H9 (cell line): ENCODE results near the gene IPO9. TPM values are rescaled to one million over a fixed set of nuclear protein-coding genes. Genes with fewer than 3 reads are reported as not detected.

Source experiments
- DNase-seq: peaks from one replicate; pipeline ENCODE4 v3.0.0-alpha.2; 2017
- H2AFZ ChIP-seq: one replicate; pipeline ENCODE4 v1.6.1; 2013; ENCODE audit warnings: mild to moderate bottlenecking, low read length, control low read depth, moderate library complexity
- H2AK5ac ChIP-seq: 2 replicates; pipeline ENCODE4 v1.6.1; 2013; ENCODE audit warnings: low read length, control low read depth, mixed read lengths; ENCODE audit not compliant: insufficient read length
- H2BK120ac ChIP-seq: one replicate; pipeline ENCODE4 v1.6.1; 2013; ENCODE audit warnings: low read depth, mild to moderate bottlenecking, low read length, control low read depth, inconsistent platforms; ENCODE audit not compliant: poor library complexity, severe bottlenecking
- H2BK12ac ChIP-seq: 2 replicates; pipeline ENCODE4 v1.6.1; 2013; ENCODE audit warnings: low read length, control low read depth, mixed read lengths, low read depth; ENCODE audit not compliant: insufficient read length
- H2BK15ac ChIP-seq: 2 replicates; pipeline ENCODE4 v1.6.1; 2013; ENCODE audit warnings: low read depth, low read length, control low read depth
- H2BK20ac ChIP-seq: one replicate; pipeline ENCODE4 v1.6.1; 2013; ENCODE audit warnings: low read depth, mild to moderate bottlenecking, low read length, control low read depth, inconsistent platforms; ENCODE audit not compliant: poor library complexity, severe bottlenecking
- H2BK5ac ChIP-seq: 2 replicates; pipeline ENCODE4 v1.6.1; 2013; ENCODE audit warnings: low read length, control low read depth, mixed read lengths; ENCODE audit not compliant: insufficient read length
- H3K14ac ChIP-seq: 2 replicates; pipeline ENCODE4 v1.6.1; 2013; ENCODE audit warnings: low read length, control low read depth; ENCODE audit not compliant: insufficient read depth
- H3K18ac ChIP-seq: 2 replicates; pipeline ENCODE4 v1.6.1; 2013; ENCODE audit warnings: low read depth, mild to moderate bottlenecking, mixed read lengths, low read length, control low read depth; ENCODE audit not compliant: insufficient read length
- H3K23ac ChIP-seq: 2 replicates; pipeline ENCODE4 v1.6.1; 2013; ENCODE audit warnings: low read length, control low read depth, mixed read lengths, low read depth; ENCODE audit not compliant: insufficient read length
- H3K23me2 ChIP-seq: 2 replicates; pipeline ENCODE4 v1.6.1; 2013; ENCODE audit warnings: low read depth, mild to moderate bottlenecking, mixed read lengths, low read length, control low read depth; ENCODE audit not compliant: insufficient read length, poor library complexity, severe bottlenecking
- H3K27ac ChIP-seq: 2 replicates; pipeline ENCODE4 v1.5.1; 2013; ENCODE audit warnings: low read length, control low read depth, mixed read lengths, low read depth; ENCODE audit not compliant: insufficient read length
- H3K27me3 ChIP-seq: 2 replicates; pipeline ENCODE4 v1.6.1; 2013; ENCODE audit warnings: low read length, control low read depth, inconsistent platforms; ENCODE audit not compliant: insufficient read depth
- H3K4ac ChIP-seq: 2 replicates; pipeline ENCODE4 v1.6.1; 2013; ENCODE audit warnings: low read depth, mild to moderate bottlenecking, control low read depth, inconsistent platforms, low read length, moderate library complexity
- H3K4me1 ChIP-seq: 2 replicates; pipeline ENCODE4 v1.6.1; 2013; ENCODE audit warnings: low read length, control low read depth, inconsistent platforms; ENCODE audit not compliant: insufficient read depth
- H3K4me2 ChIP-seq: 2 replicates; pipeline ENCODE4 v1.6.1; 2013; ENCODE audit warnings: low read length, control low read depth, mixed read lengths; ENCODE audit not compliant: insufficient read length, insufficient read depth
- H3K56ac ChIP-seq: 2 replicates; pipeline ENCODE4 v1.6.1; 2013; ENCODE audit warnings: low read depth, mild to moderate bottlenecking, mixed read lengths, low read length, control low read depth; ENCODE audit not compliant: insufficient read length
- H3K79me1 ChIP-seq: 2 replicates; pipeline ENCODE4 v1.6.1; 2013; ENCODE audit warnings: low read depth, mild to moderate bottlenecking, moderate library complexity, low read length, control low read depth, inconsistent platforms; ENCODE audit not compliant: insufficient read depth, poor library complexity, severe bottlenecking
- H3K79me2 ChIP-seq: 2 replicates; pipeline ENCODE4 v1.6.1; 2013; ENCODE audit warnings: low read length, control low read depth, inconsistent platforms; ENCODE audit not compliant: insufficient read depth
- H3K9ac ChIP-seq: 2 replicates; pipeline ENCODE4 v1.6.1; 2013; ENCODE audit warnings: low read length, control low read depth, mixed read lengths; ENCODE audit not compliant: insufficient read length; ENCODE audit errors: extremely low read depth
- H3K9me3 ChIP-seq: one replicate; pipeline ENCODE4 v1.6.1; 2013; ENCODE audit warnings: low read depth, low read length, inconsistent platforms; ENCODE audit not compliant: control insufficient read depth
- H3T11ph ChIP-seq: one replicate; pipeline ENCODE4 v1.6.1; 2013; ENCODE audit warnings: mild to moderate bottlenecking, low read length, control low read depth, inconsistent platforms
- H4K20me1 ChIP-seq: one replicate; pipeline ENCODE4 v1.6.1; 2013; ENCODE audit not compliant: control insufficient read depth, insufficient read length, insufficient read depth
- H4K5ac ChIP-seq: 2 replicates; pipeline ENCODE4 v1.6.1; 2013; ENCODE audit warnings: low read depth, mild to moderate bottlenecking, mixed read lengths, low read length, control low read depth; ENCODE audit not compliant: insufficient read length
- H4K8ac ChIP-seq: replicated peaks from 2 replicates; pipeline ENCODE4 v1.6.1; 2013; ENCODE audit warnings: low read length, control low read depth, mixed read lengths, low read depth; ENCODE audit not compliant: insufficient read length
- H4K91ac ChIP-seq: 2 replicates; pipeline ENCODE4 v1.6.1; 2013; ENCODE audit warnings: low read depth, mild to moderate bottlenecking, moderate library complexity, mixed read lengths, low read length, control low read depth; ENCODE audit not compliant: insufficient read length
- H3K27ac Mint-ChIP-seq, 3 experiments: 2 replicates in 2 of 3; 3 replicates in 1 of 3; pipeline ENCODE4 v1.8.0; 2020 to 2021; ENCODE audit warnings: mixed read lengths in 3 of 3, mild to moderate bottlenecking in 1 of 3, moderate library complexity in 1 of 3
- H3K27me3 Mint-ChIP-seq: 2 replicates; pipeline ENCODE4 v1.8.0; 2021; ENCODE audit warnings: low read depth, mild to moderate bottlenecking, moderate library complexity, mixed read lengths
- H3K36me3 Mint-ChIP-seq, 3 experiments: 2 replicates in 2 of 3; 3 replicates in 1 of 3; pipeline ENCODE4 v1.8.0; 2020 to 2021; ENCODE audit warnings: low read depth in 3 of 3, mixed read lengths in 3 of 3; ENCODE audit not compliant: insufficient read depth in 1 of 3
- H3K4me1 Mint-ChIP-seq, 2 experiments: 2 replicates each; pipeline ENCODE4 v1.8.0; 2020; ENCODE audit warnings: mixed read lengths in 2 of 2
- H3K4me3 Mint-ChIP-seq, 2 experiments: 2 replicates in 1 of 2; 3 replicates in 1 of 2; pipeline ENCODE4 v1.8.0; 2020 to 2021; ENCODE audit warnings: mild to moderate bottlenecking in 2 of 2, mixed read lengths in 2 of 2, moderate library complexity in 1 of 2
- H3K9me3 Mint-ChIP-seq, 2 experiments: 2 replicates in 1 of 2; 3 replicates in 1 of 2; pipeline ENCODE4 v1.8.0; 2020; ENCODE audit warnings: mild to moderate bottlenecking in 2 of 2, mixed read lengths in 2 of 2, moderate library complexity in 1 of 2
- WGBS: extraction: QIAGEN DNeasy Blood & Tissue Kit; methylation state at CpG from one replicate; pipeline ENCODE4 v1.1.7; 2013; ENCODE audit warnings: missing lambda C conversion rate, low lambda C conversion rate, mixed read lengths; ENCODE audit not compliant: insufficient read length; ENCODE audit errors: extremely low coverage; 5-methylcytosine and 5-hydroxymethylcytosine counted together
- total RNA-seq: library from RNA; stranded (reverse); gene quantifications from 2 replicates; pipeline ENCODE4 v1.2.1, GENCODE V29; 2021
- TF ChIP-seq, protein P1 (sequence below): fragments of 200-600 bp; sonication (generic); conservative IDR thresholded peaks from 3 replicates; pipeline ENCODE4 v1.8.0; 2021; ENCODE audit warnings: antibody characterized with exemption, mild to moderate bottlenecking

IPO9 gene
- total RNA-seq, 1 experiment from 2014 or later, result 104 TPM

DNA sequence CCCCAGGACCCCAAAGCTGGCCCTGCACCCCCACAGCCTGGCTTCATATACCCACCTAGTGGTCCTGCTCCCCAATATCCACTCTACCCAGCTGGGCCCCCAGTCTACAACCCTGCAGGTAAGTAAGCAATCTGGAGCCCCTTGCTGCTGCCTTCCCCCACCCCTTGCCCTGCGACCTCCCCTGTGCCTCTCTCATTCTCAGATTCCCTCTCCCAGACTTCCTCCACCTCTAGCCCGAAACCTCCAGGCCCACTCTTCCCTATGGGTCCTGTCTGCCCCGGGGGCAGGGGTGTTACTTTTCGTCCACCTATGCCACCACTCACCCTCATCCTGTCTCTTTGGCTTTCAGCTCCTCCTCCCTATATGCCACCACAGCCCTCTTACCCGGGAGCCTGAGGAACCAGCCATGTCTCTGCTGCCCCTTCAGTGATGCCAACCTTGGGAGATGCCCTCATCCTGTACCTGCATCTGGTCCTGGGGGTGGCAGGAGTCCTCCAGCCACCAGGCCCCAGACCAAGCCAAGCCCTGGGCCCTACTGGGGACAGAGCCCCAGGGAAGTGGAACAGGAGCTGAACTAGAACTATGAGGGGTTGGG lies 62.6 kb downstream of the IPO9 start:
- no peak overlapping the region for H2BK12ac ChIP-seq
- peaks cover 15% of the 10 kb centered on the region for H3K27me3 Mint-ChIP-seq
- no peak overlapping the region for H3K27ac Mint-ChIP-seq
- no peaks in the 10 kb centered on the region for H3K27me3 ChIP-seq
- H3K23me2 ChIP-seq, result peaks cover 5% of the 10 kb centered on the region
- H4K20me1 ChIP-seq, result no peaks in the 10 kb centered on the region
- TF ChIP-seq, protein P1, sequence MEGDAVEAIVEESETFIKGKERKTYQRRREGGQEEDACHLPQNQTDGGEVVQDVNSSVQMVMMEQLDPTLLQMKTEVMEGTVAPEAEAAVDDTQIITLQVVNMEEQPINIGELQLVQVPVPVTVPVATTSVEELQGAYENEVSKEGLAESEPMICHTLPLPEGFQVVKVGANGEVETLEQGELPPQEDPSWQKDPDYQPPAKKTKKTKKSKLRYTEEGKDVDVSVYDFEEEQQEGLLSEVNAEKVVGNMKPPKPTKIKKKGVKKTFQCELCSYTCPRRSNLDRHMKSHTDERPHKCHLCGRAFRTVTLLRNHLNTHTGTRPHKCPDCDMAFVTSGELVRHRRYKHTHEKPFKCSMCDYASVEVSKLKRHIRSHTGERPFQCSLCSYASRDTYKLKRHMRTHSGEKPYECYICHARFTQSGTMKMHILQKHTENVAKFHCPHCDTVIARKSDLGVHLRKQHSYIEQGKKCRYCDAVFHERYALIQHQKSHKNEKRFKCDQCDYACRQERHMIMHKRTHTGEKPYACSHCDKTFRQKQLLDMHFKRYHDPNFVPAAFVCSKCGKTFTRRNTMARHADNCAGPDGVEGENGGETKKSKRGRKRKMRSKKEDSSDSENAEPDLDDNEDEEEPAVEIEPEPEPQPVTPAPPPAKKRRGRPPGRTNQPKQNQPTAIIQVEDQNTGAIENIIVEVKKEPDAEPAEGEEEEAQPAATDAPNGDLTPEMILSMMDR, result no peak
- no peaks in the 10 kb centered on the region for H3K9me3 ChIP-seq
- no peak overlapping the region for H3K14ac ChIP-seq
- no peak overlapping the region for H4K5ac ChIP-seq
- no peak for DNase-seq
- H3K4me1 Mint-ChIP-seq, result peaks cover 35 to 43% of the 10 kb centered on the region in 2 experiments
- H3K27ac ChIP-seq, result no peak overlapping the region
- H3K9ac ChIP-seq, result no peak overlapping the region
- H3K18ac ChIP-seq, result no peak overlapping the region
- no peaks in the 10 kb centered on the region for H3K79me1 ChIP-seq
- H3K4me2 ChIP-seq, result no peak overlapping the region
- no peak overlapping the region for H3K4ac ChIP-seq
- no peak overlapping the region for H4K91ac ChIP-seq
- H2AFZ ChIP-seq, result no peak overlapping the region
- peaks cover 5% of the 10 kb centered on the region; the same call in 1 of the 2 replicates for H3K4me1 ChIP-seq
- H2AK5ac ChIP-seq, result no peak overlapping the region
- H3K4me3 Mint-ChIP-seq, result no peak overlapping the region; a peak in 1 of 5 replicates
- H3T11ph ChIP-seq, result no peak overlapping the region
- no peak overlapping the region for H4K8ac ChIP-seq
- H3K36me3 Mint-ChIP-seq, result no peaks in the 10 kb centered on the region
- no peaks in the 10 kb centered on the region for H3K79me2 ChIP-seq
- no CpG with 5 or more reads among the region's 5 CpGs for WGBS
- no peak overlapping the region for H3K56ac ChIP-seq
- no peak overlapping the region for H2BK15ac ChIP-seq
- H2BK20ac ChIP-seq, result no peak overlapping the region
- H3K9me3 Mint-ChIP-seq, result no peaks in the 10 kb centered on the region
- H2BK120ac ChIP-seq, result no peak overlapping the region
- H3K23ac ChIP-seq, result no peak overlapping the region
- no peak overlapping the region for H2BK5ac ChIP-seq
